IMR-90 (cell line): ENCODE results near the gene VRTN.

ENCODE experiments used
- BHLHE40 ChIP-seq: fragments of 150-350 bp; IDR thresholded peaks from 2 replicates; pipeline ENCODE4 v1.6.1; 2016; ENCODE audit warnings: mild to moderate bottlenecking, low read depth, low read length
- CEBPB ChIP-seq: IDR thresholded peaks from 2 replicates; pipeline ENCODE4 v1.6.1; 2012; ENCODE audit warnings: low read depth, low read length, improper control_type of control experiment
- MAFK ChIP-seq: IDR thresholded peaks from 2 replicates; pipeline ENCODE4 v1.6.1; 2012; ENCODE audit warnings: low read depth, low read length, improper control_type of control experiment
- MAZ ChIP-seq: IDR thresholded peaks from 2 replicates; pipeline ENCODE4 v1.6.1; 2012; ENCODE audit warnings: low read depth, mild to moderate bottlenecking, low read length, improper control_type of control experiment, moderate library complexity, borderline replicate concordance
- MXI1 ChIP-seq: IDR thresholded peaks from 2 replicates; pipeline ENCODE4 v1.6.1; 2012; ENCODE audit warnings: low read depth, mild to moderate bottlenecking, low read length, moderate library complexity, borderline replicate concordance
- NFE2L2 ChIP-seq: fragments of 150-350 bp; IDR thresholded peaks from 2 replicates; pipeline ENCODE4 v1.6.1; 2016; ENCODE audit warnings: low read depth, mild to moderate bottlenecking, low read length
- POLR2A ChIP-seq: IDR thresholded peaks from 2 replicates; pipeline ENCODE4 v1.6.1; 2012; ENCODE audit warnings: mild to moderate bottlenecking, low read depth, low read length
- RAD21 ChIP-seq: IDR thresholded peaks from 2 replicates; pipeline ENCODE4 v1.6.1; 2012; ENCODE audit warnings: low read length, improper control_type of control experiment
- RCOR1 ChIP-seq: IDR thresholded peaks from 2 replicates; pipeline ENCODE4 v1.6.1; 2012; ENCODE audit warnings: mild to moderate bottlenecking, low read length, improper control_type of control experiment; ENCODE audit not compliant: insufficient replicate concordance
- RFX5 ChIP-seq: IDR thresholded peaks from 2 replicates; pipeline ENCODE4 v1.8.0; 2012; ENCODE audit warnings: low read depth, mild to moderate bottlenecking, low read length, moderate library complexity
- SMC3 ChIP-seq: fragments of 150-350 bp; IDR thresholded peaks from 2 replicates; pipeline ENCODE4 v1.6.1; 2016; ENCODE audit warnings: low read depth, mild to moderate bottlenecking, antibody characterized with exemption, low read length, moderate library complexity
- TF ChIP-seq, protein P1 (sequence below): conservative IDR thresholded peaks from 2 replicates; pipeline ENCODE4 v1.5.1; 2012; ENCODE audit warnings: mild to moderate bottlenecking, low read depth, low read length, improper control_type of control experiment
- TF ChIP-seq, protein P2 (sequence below): fragments of 150-350 bp; IDR thresholded peaks from 2 replicates; pipeline ENCODE4 v1.6.1; 2017; ENCODE audit warnings: mild to moderate bottlenecking, antibody characterized with exemption, low read length, low read depth

DNA sequence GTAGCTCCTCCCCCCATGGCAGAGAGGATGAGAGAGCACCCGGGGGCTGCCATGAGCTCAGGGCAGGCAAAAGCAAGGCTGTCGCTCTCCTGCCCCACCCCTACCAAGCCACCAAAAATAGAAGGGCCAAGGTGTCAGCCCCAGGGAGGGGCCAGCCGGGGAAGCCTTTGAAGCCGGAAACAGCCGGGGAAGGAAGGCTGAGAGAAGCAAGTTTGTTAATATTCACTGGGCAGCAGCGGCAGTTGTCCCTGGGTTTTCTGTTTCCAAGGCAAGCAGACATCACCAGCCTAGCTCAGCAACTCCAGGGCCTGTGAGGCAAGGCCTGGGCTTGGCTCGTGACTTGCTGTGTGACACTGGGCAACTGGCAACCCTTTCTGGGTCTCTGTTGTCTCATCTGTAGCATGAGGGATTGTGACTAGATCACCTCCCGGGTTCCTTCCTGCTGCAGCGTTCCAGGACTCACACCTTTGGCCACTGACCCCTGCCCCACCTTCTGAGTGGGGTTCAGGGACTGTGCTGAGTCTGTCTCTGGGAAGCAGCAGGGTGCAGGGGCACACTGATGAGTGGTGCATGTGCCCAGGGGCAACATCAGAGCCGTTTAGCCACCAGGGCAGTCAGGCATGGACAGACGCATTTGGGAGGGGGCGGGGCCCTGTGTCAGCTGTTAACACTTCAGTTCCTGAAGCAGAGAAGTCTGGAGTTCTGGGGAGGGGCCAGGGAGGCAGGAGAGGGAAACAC, 53.4 kb downstream of the VRTN start:
- TF ChIP-seq, protein P1, sequence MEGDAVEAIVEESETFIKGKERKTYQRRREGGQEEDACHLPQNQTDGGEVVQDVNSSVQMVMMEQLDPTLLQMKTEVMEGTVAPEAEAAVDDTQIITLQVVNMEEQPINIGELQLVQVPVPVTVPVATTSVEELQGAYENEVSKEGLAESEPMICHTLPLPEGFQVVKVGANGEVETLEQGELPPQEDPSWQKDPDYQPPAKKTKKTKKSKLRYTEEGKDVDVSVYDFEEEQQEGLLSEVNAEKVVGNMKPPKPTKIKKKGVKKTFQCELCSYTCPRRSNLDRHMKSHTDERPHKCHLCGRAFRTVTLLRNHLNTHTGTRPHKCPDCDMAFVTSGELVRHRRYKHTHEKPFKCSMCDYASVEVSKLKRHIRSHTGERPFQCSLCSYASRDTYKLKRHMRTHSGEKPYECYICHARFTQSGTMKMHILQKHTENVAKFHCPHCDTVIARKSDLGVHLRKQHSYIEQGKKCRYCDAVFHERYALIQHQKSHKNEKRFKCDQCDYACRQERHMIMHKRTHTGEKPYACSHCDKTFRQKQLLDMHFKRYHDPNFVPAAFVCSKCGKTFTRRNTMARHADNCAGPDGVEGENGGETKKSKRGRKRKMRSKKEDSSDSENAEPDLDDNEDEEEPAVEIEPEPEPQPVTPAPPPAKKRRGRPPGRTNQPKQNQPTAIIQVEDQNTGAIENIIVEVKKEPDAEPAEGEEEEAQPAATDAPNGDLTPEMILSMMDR = no peak
- no peak for TF ChIP-seq POLR2A
- TF ChIP-seq SMC3 = no peak
- no peak for TF ChIP-seq RAD21
- no peak for TF ChIP-seq RFX5
- TF ChIP-seq, protein P2, sequence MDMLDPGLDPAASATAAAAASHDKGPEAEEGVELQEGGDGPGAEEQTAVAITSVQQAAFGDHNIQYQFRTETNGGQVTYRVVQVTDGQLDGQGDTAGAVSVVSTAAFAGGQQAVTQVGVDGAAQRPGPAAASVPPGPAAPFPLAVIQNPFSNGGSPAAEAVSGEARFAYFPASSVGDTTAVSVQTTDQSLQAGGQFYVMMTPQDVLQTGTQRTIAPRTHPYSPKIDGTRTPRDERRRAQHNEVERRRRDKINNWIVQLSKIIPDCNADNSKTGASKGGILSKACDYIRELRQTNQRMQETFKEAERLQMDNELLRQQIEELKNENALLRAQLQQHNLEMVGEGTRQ = no peak
- no peak for TF ChIP-seq MAZ
- no peak for TF ChIP-seq MXI1
- no peak for TF ChIP-seq CEBPB
- TF ChIP-seq NFE2L2 = no peak
- TF ChIP-seq MAFK = no peak
- TF ChIP-seq RCOR1 = no peak
- no peak for TF ChIP-seq BHLHE40
